Muscle of leg (tissue), 11 donors: ENCODE data around the gene DGKD. TPM values are rescaled to one million over a fixed set of nuclear protein-coding genes. Genes with fewer than 3 reads are reported as not detected.

Experiments
- DNase-seq: peaks from one replicate; pipeline ENCODE4 v3.0.0; 2013
- H3K27ac ChIP-seq: one replicate; pipeline ENCODE4 v1.5.1; 2013; ENCODE audit warnings: mild to moderate bottlenecking, low read length, control low read depth
- H3K27me3 ChIP-seq: one replicate; pipeline ENCODE4 v1.6.1; 2013; ENCODE audit warnings: low read length; ENCODE audit not compliant: control insufficient read depth, insufficient read depth
- H3K36me3 ChIP-seq: one replicate; pipeline ENCODE4 v1.6.1; 2013; ENCODE audit warnings: low read length; ENCODE audit not compliant: control insufficient read depth, insufficient read depth
- H3K4me1 ChIP-seq: one replicate; pipeline ENCODE4 v1.6.1; 2013; ENCODE audit warnings: low read length; ENCODE audit not compliant: control insufficient read depth, insufficient read depth
- H3K4me3 ChIP-seq: one replicate; pipeline ENCODE4 v1.5.1; 2013; ENCODE audit warnings: low read length, control low read depth
- H3K9me3 ChIP-seq: replicated peaks from 2 replicates; pipeline ENCODE4 v1.6.1; 2013; ENCODE audit warnings: low read depth, low read length; ENCODE audit not compliant: control insufficient read depth
- WGBS: methylation state at CpG from one replicate; pipeline ENCODE4 v1.1.5; 2013; ENCODE audit warnings: missing lambda C conversion rate; ENCODE audit not compliant: insufficient coverage; 5-methylcytosine and 5-hydroxymethylcytosine counted together
- polyA plus RNA-seq, 8 donors: library from polyadenylated mRNA; unstranded; fragments of 120-200 nt; gene quantifications; one replicate each; pipeline versions ENCODE4 v1.2.1 to v1.2.3, GENCODE V29; 2013; ENCODE audit warnings: inconsistent platforms in 1 of 8, low replicate concordance in 1 of 8; ENCODE audit not compliant: insufficient read length in 8 of 8, insufficient read depth in 1 of 8
- total RNA-seq: library from RNA; stranded (reverse); fragments of 120-200 nt; gene quantifications from one replicate; pipeline ENCODE4 v1.2.4, GENCODE V29; 2013

The DGKD gene
- total and polyA plus RNA-seq, 9 donors = 14.7 to 30.3 (median 22.3) TPM

DNA sequence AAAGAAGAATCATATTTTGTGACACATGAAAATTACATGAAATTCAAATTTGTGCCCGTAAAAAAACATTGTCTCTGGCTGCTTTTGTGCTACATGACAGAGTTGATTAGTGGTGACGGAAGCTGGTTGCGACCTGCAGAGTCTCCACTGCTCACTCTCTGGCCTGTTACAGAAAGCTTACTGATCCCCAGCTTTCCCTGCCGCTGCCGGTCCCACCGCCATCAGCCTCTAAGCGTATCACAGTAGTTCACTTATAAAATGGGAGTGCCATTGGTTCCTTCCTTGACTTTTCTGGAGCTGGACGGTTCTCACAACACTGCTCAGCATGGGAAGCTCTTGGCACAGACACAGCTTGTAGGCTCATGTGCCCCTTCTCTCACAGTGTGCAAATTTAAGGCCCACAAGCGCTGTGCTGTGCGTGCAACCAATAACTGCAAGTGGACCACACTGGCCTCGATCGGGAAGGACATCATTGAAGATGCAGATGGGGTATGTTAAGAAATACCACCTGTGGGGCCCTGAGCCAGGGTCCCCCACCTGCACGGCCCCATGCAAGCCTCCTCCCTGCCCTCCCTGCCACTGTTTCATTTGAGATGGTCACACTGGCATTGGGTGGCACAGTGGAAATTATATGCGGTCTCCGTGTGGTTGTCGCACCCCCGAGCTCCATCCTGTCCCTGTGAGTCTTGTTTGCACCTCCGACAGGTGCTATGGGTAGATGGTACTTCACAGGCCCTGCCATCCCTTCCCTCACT lies 81.3 kb downstream of the DGKD start:
- no peaks in the 10 kb centered on the region for H3K4me1 ChIP-seq
- H3K4me3 ChIP-seq = no peak overlapping the region
- 90% methylated on average over 10 of the region's 18 CpGs for WGBS
- no peak for DNase-seq
- H3K27ac ChIP-seq = no peak overlapping the region
- no peaks in the 10 kb centered on the region for H3K27me3 ChIP-seq
- no peaks in the 10 kb centered on the region for H3K9me3 ChIP-seq
- peaks cover 52% of the 10 kb centered on the region for H3K36me3 ChIP-seq

DNA sequence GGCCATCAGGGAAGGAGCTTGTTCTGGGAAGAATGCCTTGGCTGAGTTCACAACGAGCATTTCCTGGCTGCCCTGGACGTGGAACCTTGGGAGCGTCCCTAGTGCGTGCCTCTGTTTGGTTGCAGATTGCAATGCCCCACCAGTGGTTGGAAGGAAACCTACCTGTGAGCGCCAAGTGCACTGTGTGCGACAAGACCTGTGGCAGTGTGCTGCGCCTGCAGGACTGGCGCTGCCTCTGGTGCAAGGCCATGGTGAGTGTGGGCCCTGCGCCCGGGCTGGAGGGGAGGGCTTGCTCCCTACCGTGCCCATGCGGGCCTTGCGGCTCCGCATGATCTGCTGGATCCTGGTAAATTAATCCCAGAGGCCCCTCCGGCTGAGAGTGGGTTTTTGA lies 81.9 kb downstream of the DGKD start:
- Histone ChIP-seq H3K27ac (no peak overlapping the region), H3K36me3 (peaks cover 52% of the 10 kb centered on the region), H3K9me3 (no peaks in the 10 kb centered on the region), H3K4me1 (no peaks in the 10 kb centered on the region), H3K27me3 (no peaks in the 10 kb centered on the region), H3K4me3 (no peak overlapping the region)
- DNase-seq = no peak
- 91% methylated on average over 13 of the region's 15 CpGs for WGBS

DNA sequence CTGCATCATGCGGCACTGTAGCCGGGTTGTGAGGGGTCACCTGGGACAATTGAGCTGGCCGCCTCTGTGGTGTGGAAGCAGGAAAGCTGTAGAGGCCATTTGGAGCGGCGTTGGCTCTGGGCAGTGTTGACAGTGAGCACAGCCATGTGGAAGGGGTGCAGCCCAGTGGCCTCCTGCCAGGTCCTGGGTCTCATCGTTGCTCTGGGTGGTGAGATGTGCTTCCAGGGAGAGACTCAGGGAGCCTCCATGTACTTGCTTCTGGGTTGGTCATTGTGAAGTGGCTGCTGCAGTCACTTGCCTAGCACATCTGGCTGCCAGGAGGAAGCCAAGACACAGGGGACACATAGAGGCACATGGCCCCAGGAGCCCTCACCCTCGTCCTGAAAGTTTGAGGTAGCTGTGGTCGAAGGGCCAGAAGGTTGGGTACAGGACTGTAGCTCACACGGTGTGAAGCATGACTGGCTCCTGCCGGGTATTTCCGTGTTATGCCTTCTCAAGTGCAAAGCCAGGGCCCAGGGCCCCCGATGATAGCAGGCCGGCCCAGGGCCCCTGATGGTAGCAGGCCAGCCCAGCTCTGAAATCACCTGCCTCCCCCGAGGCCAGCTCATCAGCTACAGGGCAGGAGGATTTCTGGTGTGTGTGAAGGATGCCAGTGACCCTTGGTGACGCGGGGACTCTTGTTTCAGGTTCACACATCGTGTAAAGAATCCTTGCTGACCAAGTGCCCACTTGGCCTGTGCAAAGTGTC lies 82.6 kb downstream of the DGKD start:
- Histone ChIP-seq H3K4me3 (no peak overlapping the region), H3K4me1 (no peaks in the 10 kb centered on the region), H3K9me3 (no peaks in the 10 kb centered on the region), H3K27me3 (no peaks in the 10 kb centered on the region), H3K27ac (no peak overlapping the region), H3K36me3 (peaks cover 53% of the 10 kb centered on the region)
- WGBS = 89% methylated on average over 14 of the region's 17 CpGs
- no peak for DNase-seq

DNA sequence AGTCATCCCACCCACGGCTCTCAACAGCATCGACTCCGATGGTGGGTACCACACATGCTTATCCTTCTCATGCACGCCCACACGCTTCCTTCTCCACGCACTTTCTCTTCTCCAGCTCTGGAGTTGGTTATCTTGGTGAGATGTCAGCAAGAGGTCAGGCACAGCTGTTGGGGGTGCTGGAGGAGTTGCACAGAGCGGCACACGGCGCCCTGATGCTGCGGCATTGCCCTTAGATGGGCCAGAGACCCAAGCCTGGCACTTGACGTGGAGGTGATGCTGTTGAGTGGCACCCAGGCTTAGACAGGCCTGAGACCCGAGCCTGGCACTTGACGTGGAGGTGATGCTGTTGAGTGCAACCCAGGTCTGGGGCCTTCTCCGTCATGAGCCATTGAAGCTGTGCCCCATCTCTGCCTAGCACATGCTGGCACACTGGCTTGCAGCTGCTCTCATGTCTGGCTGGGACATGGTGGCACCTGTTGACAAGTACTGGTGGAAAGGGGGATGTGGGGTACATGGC lies 83.2 kb downstream of the DGKD start:
- no peak for DNase-seq
- no peak overlapping the region for H3K4me3 ChIP-seq
- peaks cover 55% of the 10 kb centered on the region for H3K36me3 ChIP-seq
- no peak overlapping the region for H3K27ac ChIP-seq
- no peaks in the 10 kb centered on the region for H3K27me3 ChIP-seq
- no peaks in the 10 kb centered on the region for H3K4me1 ChIP-seq
- 94% methylated on average over 10 of the region's 14 CpGs for WGBS
- H3K9me3 ChIP-seq = no peaks in the 10 kb centered on the region

DNA sequence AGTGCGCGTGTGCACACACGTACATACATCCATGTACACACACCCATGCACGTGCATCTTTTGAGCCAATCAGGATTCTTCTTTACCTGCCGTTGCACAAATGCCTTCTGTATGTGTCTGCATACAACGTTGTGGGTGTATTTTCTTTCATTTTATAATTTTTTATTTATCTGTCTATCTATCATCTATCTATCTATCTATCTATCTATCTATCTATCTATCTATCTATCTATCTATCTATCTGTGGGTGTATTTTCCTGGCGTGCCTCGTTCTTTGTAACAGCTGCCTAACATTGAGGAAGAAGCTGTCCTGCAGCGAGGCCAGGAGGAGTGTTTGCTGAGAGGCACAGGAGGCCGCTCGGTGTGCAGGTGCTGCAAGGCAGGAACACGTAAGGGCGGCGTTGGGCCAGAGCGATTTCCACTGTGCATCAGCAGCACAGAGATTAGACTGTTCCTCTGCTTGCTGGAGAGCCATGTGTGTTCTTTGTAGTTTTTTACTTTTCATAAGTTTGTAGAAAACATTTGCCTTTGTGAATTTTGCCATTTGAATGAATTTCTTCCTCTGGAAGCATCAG lies 84.4 kb downstream of the DGKD start:
- 83% methylated on average over 7 of the region's 15 CpGs for WGBS
- no peaks in the 10 kb centered on the region for H3K9me3 ChIP-seq
- no peaks in the 10 kb centered on the region for H3K4me1 ChIP-seq
- no peak for DNase-seq
- H3K36me3 ChIP-seq = peaks cover 58% of the 10 kb centered on the region
- H3K27ac ChIP-seq = no peak overlapping the region
- H3K27me3 ChIP-seq = no peaks in the 10 kb centered on the region
- no peak overlapping the region for H3K4me3 ChIP-seq

DNA sequence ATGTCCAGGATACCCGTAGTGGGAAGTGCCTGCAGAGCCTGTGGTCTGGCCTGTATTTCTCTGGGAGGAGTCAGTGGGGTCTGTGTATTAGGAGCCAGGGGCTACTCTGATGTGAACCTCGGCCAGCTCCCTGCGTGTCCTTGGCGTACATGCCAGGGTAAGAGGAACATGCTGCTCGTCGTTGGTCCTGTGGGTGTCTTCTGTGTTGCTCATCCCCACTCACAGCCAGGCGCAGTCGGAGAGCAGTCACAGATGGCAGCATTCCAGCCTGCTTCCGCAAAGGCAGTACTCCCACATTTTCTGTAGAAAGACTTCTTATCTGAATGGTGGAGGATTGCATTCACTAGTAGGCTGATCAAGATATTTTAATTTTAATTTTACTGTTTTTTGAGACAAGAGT lies 84.9 kb downstream of the DGKD start:
- Histone ChIP-seq H3K27ac (no peak overlapping the region), H3K4me3 (no peak overlapping the region), H3K27me3 (no peaks in the 10 kb centered on the region), H3K9me3 (no peaks in the 10 kb centered on the region), H3K36me3 (peaks cover 60% of the 10 kb centered on the region), H3K4me1 (no peaks in the 10 kb centered on the region)
- 54% methylated on average over 4 of the region's 9 CpGs for WGBS
- DNase-seq = no peak

DNA sequence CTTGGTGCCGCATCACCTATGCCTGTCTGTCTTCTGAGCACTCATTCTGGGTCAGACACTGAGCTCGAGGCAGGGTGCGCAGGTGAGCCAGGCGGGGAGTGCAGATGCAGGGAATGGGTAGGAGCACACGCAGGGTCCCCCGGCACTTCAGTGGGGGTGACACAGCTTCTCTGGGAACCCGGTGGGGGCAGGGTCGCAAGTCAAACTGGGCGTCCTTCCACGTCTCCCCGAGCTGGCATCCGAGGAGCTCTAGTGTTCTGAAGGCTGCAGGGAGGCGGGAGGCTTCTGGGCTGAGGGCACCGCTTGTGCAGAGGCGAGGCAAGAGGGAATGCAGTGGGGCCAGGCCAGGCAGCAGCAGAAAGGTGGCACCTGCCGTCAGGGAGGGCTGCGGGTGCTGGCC lies 86.0 kb downstream of the DGKD start:
- H3K27ac ChIP-seq = no peak overlapping the region
- 94% methylated on average over 17 of the region's 17 CpGs for WGBS
- peaks cover 68% of the 10 kb centered on the region for H3K36me3 ChIP-seq

DNA sequence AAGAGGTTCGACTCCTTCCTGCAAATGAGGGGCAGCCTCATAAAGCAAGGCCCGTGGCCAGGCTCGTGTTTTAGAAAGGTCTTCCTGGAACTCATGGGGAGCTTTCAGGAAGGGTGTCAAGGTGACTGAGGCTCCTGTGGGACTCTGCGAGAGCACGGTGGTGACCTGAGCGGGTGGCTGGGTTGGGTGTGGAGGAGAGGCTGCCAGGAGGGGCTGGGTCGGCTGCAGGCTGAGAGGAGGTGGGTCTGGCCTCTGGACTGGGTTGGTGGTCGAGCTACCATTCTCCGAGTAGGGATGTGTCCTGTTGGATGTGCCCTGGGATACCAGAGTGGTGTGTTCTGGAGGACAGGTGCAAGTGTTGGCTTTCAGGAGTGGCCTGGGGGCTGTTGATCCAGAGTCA lies 86.4 kb downstream of the DGKD start:
- no peaks in the 10 kb centered on the region for H3K9me3 ChIP-seq
- no peak overlapping the region for H3K4me3 ChIP-seq
- WGBS = 89% methylated on average over 9 of the region's 9 CpGs
- no peaks in the 10 kb centered on the region for H3K27me3 ChIP-seq
- peaks cover 69% of the 10 kb centered on the region for H3K36me3 ChIP-seq
- DNase-seq = no peak
- no peaks in the 10 kb centered on the region for H3K4me1 ChIP-seq
- no peak overlapping the region for H3K27ac ChIP-seq

More for the DNA sequence above, 86.0 kb downstream of the DGKD start:
- no peaks in the 10 kb centered on the region for H3K27me3 ChIP-seq
- H3K9me3 ChIP-seq = no peaks in the 10 kb centered on the region
- H3K4me1 ChIP-seq = no peaks in the 10 kb centered on the region
- no peak for DNase-seq
- no peak overlapping the region for H3K4me3 ChIP-seq

DNA sequence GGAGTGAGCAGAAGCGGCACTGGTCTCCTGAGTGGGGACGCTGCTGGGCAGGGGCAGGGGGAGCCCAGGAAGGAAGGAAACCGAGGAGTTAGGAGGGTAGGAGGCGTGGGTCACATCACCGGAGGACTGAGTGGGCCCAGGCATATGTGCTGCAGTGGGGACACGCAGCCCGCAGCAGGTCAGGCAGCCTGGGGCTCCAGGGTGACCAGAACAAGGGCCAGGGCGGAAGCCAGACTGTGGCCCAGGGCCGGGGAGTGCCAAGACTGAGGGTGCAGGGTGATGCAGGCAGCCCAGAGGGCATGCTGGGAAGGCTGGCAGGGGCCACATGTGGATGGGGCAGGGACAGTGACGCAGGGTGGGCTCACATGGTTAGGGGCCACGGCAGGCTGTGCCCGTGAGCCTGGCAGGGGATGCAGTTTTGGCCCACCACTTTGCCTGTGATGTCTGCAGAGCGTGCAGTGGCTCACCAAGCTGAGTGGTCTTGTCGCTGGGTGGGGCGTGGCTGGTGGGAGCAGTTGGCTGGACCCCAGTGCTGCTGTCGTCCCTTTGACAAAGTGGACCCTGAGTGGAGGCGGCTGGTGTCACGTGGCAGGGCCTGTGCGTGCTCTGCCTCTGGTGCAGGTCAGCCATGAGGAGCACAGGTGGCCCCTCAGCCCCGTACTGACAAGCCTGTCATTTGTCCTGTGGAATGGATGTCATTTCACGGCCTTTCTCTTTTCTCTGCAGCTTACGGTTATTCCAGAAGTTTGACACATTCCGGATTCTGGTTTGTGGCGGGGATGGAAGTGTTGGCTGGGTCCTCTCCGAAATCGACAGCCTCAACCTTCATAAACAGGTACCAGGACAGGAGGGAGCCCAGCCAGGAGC lies 87.1 kb downstream of the DGKD start:
- WGBS = 87% methylated on average over 21 of the region's 26 CpGs
- Histone ChIP-seq H3K36me3 (peaks cover 68% of the 10 kb centered on the region), H3K27me3 (no peaks in the 10 kb centered on the region), H3K9me3 (no peaks in the 10 kb centered on the region), H3K4me1 (no peaks in the 10 kb centered on the region), H3K4me3 (no peak overlapping the region), H3K27ac (no peak overlapping the region)
- no peak for DNase-seq

DNA sequence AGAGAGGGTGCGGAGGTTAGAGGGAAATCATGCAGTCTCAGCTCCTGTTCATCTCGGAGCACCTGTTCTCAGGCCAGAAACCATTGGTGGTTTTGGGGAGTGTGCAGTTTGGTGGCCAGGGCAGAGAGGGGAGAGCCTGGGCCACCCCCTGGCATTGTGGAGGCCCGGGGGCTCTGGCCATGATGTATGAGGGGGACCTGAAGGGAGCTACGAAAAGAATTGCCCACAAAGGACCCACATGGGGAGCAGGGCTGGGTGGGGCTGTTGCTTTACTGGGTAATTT lies 87.7 kb downstream of the DGKD start:
- DNase-seq = no peak
- no peaks in the 10 kb centered on the region for H3K4me1 ChIP-seq
- no peak overlapping the region for H3K4me3 ChIP-seq
- H3K9me3 ChIP-seq = no peaks in the 10 kb centered on the region
- peaks cover 68% of the 10 kb centered on the region for H3K36me3 ChIP-seq
- 54% methylated on average over 3 of the region's 4 CpGs for WGBS
- H3K27ac ChIP-seq = no peak overlapping the region
- no peaks in the 10 kb centered on the region for H3K27me3 ChIP-seq
